Nephron (organoid): ENCODE measurements around the gene KIF26B.

Experiments used
- H3K27ac Mint-ChIP-seq, 3 experiments: 2 replicates each; pipeline ENCODE4 v1.8.0; 2020; ENCODE audit warnings: mixed read lengths in 3 of 3, mild to moderate bottlenecking in 2 of 3, moderate library complexity in 1 of 3
- H3K27me3 Mint-ChIP-seq: 2 replicates; pipeline ENCODE4 v1.8.0; 2021; ENCODE audit warnings: low read depth, mild to moderate bottlenecking, moderate library complexity, mixed read lengths
- H3K36me3 Mint-ChIP-seq: 2 replicates; pipeline ENCODE4 v1.8.0; 2020; ENCODE audit warnings: low read depth, mixed read lengths
- H3K4me1 Mint-ChIP-seq: 2 replicates; pipeline ENCODE4 v1.8.0; 2020; ENCODE audit warnings: mixed read lengths
- H3K4me3 Mint-ChIP-seq, 3 experiments: 2 replicates each; pipeline ENCODE4 v1.8.0; 2020; ENCODE audit warnings: mild to moderate bottlenecking in 3 of 3, mixed read lengths in 3 of 3, moderate library complexity in 2 of 3
- H3K9me3 Mint-ChIP-seq: 2 replicates; pipeline ENCODE4 v1.8.0; 2020; ENCODE audit warnings: mixed read lengths
- TF ChIP-seq, protein P1 (sequence below), 3 experiments: fragments of 200-600 bp; sonication (generic); IDR thresholded peaks; one replicate each; pipeline ENCODE4 v1.5.0; 2021; ENCODE audit warnings: antibody characterized with exemption in 3 of 3; ENCODE audit not compliant: unreplicated experiment in 3 of 3

Gene KIF26B

DNA sequence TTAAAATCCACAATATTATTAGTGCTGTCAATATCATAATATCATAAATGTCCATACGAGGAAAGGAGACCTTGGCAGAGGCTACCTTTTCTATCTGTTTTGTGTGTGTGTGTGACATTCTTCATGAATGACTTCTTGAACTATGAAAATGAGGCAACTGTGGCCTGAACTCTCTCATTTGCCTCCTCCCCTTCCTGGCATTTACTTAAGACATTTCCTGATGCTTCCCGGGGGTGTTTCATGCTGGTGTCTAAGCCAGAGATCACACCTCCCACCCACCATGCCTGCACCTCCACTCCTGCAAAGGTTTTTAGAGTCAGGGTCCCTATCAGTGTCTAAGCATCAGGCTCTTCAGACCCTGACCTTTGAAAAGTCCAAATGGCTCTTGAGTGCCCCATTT lies 420.9 kb downstream of the KIF26B start:
- no peaks in the 10 kb centered on the region for H3K9me3 Mint-ChIP-seq
- TF ChIP-seq, protein P1, sequence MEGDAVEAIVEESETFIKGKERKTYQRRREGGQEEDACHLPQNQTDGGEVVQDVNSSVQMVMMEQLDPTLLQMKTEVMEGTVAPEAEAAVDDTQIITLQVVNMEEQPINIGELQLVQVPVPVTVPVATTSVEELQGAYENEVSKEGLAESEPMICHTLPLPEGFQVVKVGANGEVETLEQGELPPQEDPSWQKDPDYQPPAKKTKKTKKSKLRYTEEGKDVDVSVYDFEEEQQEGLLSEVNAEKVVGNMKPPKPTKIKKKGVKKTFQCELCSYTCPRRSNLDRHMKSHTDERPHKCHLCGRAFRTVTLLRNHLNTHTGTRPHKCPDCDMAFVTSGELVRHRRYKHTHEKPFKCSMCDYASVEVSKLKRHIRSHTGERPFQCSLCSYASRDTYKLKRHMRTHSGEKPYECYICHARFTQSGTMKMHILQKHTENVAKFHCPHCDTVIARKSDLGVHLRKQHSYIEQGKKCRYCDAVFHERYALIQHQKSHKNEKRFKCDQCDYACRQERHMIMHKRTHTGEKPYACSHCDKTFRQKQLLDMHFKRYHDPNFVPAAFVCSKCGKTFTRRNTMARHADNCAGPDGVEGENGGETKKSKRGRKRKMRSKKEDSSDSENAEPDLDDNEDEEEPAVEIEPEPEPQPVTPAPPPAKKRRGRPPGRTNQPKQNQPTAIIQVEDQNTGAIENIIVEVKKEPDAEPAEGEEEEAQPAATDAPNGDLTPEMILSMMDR (IDR thresholded peaks at IDR 0.05; ENCODE audit: unreplicated experiment in 3 of 3): no peak
- H3K27ac Mint-ChIP-seq: peak overlapping the region in 1 of 3 experiments; percentile 33
- peaks cover 4% of the 10 kb centered on the region for H3K27me3 Mint-ChIP-seq
- no peak overlapping the region for H3K4me3 Mint-ChIP-seq
- peaks cover 63% of the 10 kb centered on the region for H3K4me1 Mint-ChIP-seq
- H3K36me3 Mint-ChIP-seq: peaks cover 8% of the 10 kb centered on the region

DNA sequence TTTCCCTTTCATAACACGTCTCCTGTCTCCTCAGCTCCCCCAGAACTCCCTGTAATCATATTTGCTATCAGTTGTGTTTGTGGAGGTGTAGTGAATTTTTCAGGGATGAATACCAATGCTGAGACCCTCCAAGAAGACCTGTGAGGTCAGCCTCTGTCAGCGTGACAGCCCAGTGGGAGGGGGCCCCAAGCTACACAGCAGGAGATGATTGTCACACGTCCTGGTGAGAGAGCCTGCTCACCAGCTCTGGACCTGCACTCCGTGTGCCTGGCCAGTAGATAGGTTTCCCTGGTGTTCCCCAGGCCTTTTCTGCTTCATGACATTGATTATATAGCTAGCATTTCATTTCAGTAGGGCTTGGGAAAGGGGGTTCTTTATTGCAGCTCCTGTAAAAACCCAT lies 421.5 kb downstream of the KIF26B start:
- Mint-ChIP-seq H3K36me3 (peaks cover 8% of the 10 kb centered on the region), H3K9me3 (no peaks in the 10 kb centered on the region), H3K27ac (no peak overlapping the region), H3K4me3 (no peak overlapping the region), H3K4me1 (peaks cover 64% of the 10 kb centered on the region), H3K27me3 (peaks cover 4% of the 10 kb centered on the region)
- TF ChIP-seq, protein P1 (IDR thresholded peaks at IDR 0.05; ENCODE audit: unreplicated experiment in 3 of 3): no peak

DNA sequence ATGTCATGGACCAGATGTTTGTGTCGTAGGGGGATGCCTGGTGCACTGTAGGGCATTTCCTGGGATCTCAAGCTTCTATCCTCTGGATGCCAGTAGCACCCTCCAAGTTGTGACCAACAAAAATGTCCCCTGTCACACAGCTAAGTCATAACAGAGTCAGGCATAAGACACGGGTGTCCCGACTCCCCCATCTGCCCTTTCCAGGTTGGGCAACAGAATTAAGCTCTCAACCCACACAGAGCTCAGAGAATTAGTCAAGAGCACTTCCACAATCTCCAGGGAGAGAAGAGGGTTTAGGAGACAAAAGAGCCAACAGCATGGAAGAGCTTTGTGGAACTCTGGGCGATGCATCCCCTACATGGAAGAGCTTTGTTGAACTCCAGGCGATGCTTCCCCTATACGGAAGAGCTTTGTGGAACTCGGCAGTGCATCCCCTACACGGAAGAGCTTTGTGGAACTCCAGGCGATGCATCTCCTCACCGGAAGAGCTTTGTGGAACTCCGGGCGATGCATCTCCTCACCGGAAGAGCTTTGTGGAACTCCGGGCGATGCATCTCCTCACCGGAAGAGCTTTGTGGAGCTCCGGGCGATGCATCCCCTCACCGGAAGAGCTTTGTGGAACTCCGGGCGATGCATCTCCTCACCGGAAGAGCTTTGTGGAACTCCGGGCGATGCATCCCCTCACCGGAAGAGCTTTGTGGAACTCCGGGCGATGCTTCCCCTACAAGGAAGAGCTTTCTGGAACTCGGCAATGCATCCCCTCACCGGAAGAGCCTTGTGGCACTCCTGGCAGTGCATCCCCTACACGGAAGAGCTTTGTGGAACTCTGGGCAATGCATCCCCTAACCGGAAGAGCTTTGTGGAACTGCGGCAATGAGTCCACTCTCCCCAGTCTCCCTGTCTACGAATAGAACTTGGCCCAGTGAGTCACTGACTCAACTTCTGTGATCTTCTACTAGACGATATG lies 422.7 kb downstream of the KIF26B start:
- TF ChIP-seq, protein P1 (IDR thresholded peaks at IDR 0.05; ENCODE audit: unreplicated experiment in 3 of 3): no peak
- H3K27me3 Mint-ChIP-seq: peaks cover 3% of the 10 kb centered on the region
- H3K36me3 Mint-ChIP-seq: peaks cover 8% of the 10 kb centered on the region
- H3K4me3 Mint-ChIP-seq: no peak overlapping the region
- H3K4me1 Mint-ChIP-seq: peaks cover 66% of the 10 kb centered on the region
- H3K27ac Mint-ChIP-seq: peak overlapping the region in 1 of 3 experiments; percentile 51
- H3K9me3 Mint-ChIP-seq: no peaks in the 10 kb centered on the region

DNA sequence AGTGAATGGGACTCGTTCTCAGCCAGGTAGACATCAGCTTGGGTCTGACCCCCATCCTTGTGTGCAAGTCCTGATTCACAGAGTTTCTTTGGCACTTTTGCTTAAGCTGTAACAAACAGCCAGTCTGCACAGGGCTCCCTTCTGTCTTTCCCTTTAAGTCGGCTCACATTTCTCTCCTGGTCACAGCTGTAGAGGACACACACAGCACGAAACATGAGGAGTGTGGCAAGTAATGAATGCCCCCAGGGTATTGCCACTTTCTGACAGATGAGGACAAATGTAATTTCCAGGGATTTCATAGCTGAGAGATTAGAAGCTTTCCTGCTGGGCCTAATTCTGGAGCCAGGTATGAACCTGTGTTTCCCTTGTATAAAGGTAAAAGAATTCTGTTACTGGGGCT lies 423.5 kb downstream of the KIF26B start:
- TF ChIP-seq, protein P1 (IDR thresholded peaks at IDR 0.05; ENCODE audit: unreplicated experiment in 3 of 3): no peak
- Mint-ChIP-seq H3K36me3 (peaks cover 8% of the 10 kb centered on the region), H3K9me3 (no peaks in the 10 kb centered on the region), H3K4me3 (no peak overlapping the region), H3K4me1 (peaks cover 68% of the 10 kb centered on the region), H3K27me3 (no peaks in the 10 kb centered on the region), H3K27ac (peak overlapping the region in 1 of 3 experiments; percentile 51)

DNA sequence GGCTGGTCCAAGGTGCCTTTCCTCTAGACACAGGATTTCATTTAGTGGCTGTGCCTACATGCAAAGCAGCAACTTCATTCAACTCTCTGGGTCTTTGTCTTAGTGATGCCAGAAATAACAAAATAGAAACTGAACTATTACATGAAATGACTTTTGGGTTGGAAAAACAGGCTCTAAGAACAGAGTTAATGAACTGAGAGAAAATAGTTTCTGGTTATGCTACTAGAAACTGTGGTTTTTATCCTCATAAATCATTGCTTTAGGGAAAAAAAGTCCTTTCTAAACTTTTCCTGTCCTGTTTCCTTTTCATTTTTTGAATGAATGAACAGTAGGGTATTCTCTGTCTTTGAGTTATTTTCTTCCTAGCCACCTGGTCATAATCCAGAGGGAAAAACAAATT lies 424.0 kb downstream of the KIF26B start:
- H3K27me3 Mint-ChIP-seq: no peaks in the 10 kb centered on the region
- no peaks in the 10 kb centered on the region for H3K9me3 Mint-ChIP-seq
- peaks cover 67% of the 10 kb centered on the region for H3K4me1 Mint-ChIP-seq
- H3K36me3 Mint-ChIP-seq: peaks cover 4% of the 10 kb centered on the region
- no peak overlapping the region for H3K4me3 Mint-ChIP-seq
- TF ChIP-seq, protein P1 (IDR thresholded peaks at IDR 0.05; ENCODE audit: unreplicated experiment in 3 of 3): no peak
- H3K27ac Mint-ChIP-seq: no peak overlapping the region
